Lower lobe of right lung (tissue), 2 donors: Measurements from ENCODE around the gene SULF2. TPM values are rescaled to one million over a fixed set of nuclear protein-coding genes. Genes with fewer than 3 reads are reported as not detected.

ENCODE experiments used
- ATAC-seq, 2 donors: fragments of 200-7000 bp; cut with Tn5 transposase; one replicate each; pipeline ENCODE4 v1.9.1; 2020 to 2022; ENCODE audit warnings: mild to moderate bottlenecking in 2 of 2, moderate library complexity in 2 of 2
- DNase-seq: peaks from one replicate; pipeline ENCODE4 v3.0.0-alpha.2; 2020
- H3K27ac ChIP-seq: fragments of 200-600 bp; one replicate; pipeline ENCODE4 v1.8.0; 2022
- H3K27me3 ChIP-seq: fragments of 200-600 bp; one replicate; pipeline ENCODE4 v1.8.0; 2022; ENCODE audit warnings: low read depth
- H3K36me3 ChIP-seq: fragments of 200-600 bp; one replicate; pipeline ENCODE4 v1.8.0; 2022; ENCODE audit warnings: mild to moderate bottlenecking
- H3K4me1 ChIP-seq: fragments of 200-600 bp; one replicate; pipeline ENCODE4 v1.8.0; 2022
- H3K4me3 ChIP-seq: fragments of 200-600 bp; one replicate; pipeline ENCODE4 v1.8.0; 2022; ENCODE audit warnings: mild to moderate bottlenecking
- H3K9me3 ChIP-seq: fragments of 200-600 bp; one replicate; pipeline ENCODE4 v1.8.0; 2022
- intact Hi-C: fragments of 100-400 bp; cut with DNase I; formaldehyde crosslinking; loops from one replicate; pipeline ENCODE4 v1.11.0; 2022
- total RNA-seq: library from RNA; stranded (reverse); fragmentation: NEBNext Ultra II Directional; extraction: Animal tissue kit (Norgen Biotek cat#: 25700); gene quantifications from one replicate; pipeline ENCODE4 v1.2.1, GENCODE V29; 2021
- TF ChIP-seq, protein P1 (sequence below): fragments of 200-600 bp; IDR thresholded peaks from one replicate; pipeline ENCODE4 v1.8.0; 2022; ENCODE audit warnings: antibody characterized with exemption, mild to moderate bottlenecking
- donor health status: DM: no; HTN: yes; CAD: no; lungs with severe emphysema.

Gene SULF2
- total RNA-seq, 1 donor from 2014 or later: 34.6 TPM

DNA sequence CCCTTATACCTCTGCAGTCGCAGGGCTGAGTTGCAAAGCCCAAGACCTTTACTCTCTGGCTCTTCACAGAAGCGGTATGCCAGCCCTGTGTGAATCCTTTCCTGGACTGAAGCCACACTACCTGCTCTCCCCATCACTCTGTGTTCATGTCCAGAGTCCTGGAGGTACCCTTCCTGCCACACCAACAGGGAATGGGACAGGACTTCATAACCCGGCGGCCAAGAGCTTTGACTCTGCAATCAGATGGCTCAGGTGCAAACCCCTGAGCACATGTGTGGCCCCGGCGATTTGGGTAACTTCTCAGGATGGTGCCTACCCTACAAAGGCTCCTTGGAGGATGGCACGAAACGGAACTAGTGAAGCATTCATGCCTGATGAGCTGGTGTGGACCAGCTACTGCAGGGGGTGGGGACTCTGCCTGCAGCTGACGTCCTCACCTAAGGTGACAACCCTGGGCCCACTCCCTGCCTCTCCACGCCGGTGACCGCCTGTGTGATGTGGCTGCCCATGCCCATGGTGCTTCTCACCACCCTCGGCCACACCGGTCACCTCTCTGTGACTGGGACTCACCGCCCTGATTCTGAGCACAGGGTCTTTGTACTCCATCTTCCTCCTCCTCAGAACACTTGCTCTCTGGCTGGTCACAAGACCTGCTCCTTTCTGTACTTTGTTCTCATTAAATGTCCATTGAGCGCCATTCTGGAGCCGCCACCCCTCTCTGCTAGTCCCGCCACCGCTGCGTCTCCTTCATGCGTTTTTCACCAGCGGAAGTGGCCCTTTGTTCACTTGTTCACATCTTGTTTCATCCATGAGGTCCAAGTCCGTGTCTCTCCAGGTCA, 116.7 kb downstream of the SULF2 start:
- no peak for ATAC-seq
- intact Hi-C loops: no loop called here
- Histone ChIP-seq H3K9me3 (no peaks in the 10 kb centered on the region), H3K27me3 (no peaks in the 10 kb centered on the region), H3K4me1 (peaks cover 9% of the 10 kb centered on the region), H3K27ac (no peak overlapping the region), H3K36me3 (peaks cover 9% of the 10 kb centered on the region), H3K4me3 (no peak overlapping the region)
- DNase-seq: no peak
- TF ChIP-seq, protein P1, sequence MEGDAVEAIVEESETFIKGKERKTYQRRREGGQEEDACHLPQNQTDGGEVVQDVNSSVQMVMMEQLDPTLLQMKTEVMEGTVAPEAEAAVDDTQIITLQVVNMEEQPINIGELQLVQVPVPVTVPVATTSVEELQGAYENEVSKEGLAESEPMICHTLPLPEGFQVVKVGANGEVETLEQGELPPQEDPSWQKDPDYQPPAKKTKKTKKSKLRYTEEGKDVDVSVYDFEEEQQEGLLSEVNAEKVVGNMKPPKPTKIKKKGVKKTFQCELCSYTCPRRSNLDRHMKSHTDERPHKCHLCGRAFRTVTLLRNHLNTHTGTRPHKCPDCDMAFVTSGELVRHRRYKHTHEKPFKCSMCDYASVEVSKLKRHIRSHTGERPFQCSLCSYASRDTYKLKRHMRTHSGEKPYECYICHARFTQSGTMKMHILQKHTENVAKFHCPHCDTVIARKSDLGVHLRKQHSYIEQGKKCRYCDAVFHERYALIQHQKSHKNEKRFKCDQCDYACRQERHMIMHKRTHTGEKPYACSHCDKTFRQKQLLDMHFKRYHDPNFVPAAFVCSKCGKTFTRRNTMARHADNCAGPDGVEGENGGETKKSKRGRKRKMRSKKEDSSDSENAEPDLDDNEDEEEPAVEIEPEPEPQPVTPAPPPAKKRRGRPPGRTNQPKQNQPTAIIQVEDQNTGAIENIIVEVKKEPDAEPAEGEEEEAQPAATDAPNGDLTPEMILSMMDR: no peak

DNA sequence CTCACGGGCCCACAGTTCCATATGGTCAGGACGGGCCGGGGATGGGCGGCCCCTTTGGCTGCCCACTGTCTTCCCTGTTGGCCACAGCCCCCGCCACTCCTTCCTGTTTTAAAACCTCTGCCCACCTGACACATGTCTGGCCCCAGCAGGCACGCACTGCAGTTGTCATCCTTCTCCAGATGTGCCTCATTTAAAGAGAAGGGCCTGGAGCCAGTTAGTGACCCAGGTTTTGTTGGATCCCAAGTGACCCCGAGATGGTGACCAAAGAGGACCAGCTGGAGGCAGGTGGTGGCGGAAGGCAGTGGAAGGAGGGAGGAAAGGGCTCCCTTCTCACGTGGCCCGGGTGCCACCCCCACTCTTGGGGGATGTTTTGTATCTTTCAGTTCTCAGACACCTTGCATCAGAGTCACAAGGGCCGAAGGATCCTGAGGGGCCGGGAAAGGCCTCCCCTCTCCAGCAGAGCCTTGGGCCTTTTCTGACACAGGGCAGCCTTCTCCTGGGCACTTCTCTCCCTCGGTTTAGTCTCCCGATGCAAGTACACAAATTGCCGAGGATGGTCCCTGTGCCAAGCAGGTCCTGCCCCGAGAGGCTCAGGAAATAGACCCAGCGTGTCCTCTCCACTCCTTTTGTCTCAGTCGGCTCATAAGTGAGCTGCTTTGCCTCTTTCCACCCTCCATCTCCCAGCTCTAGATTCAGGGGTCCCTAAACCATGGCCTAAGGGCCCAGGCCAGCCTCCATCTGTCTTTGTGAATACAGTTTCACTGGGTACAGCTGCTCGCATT, 117.6 kb downstream of the SULF2 start:
- peaks cover 14% of the 10 kb centered on the region for H3K36me3 ChIP-seq
- DNase-seq: no peak
- TF ChIP-seq, protein P1: no peak
- no peaks in the 10 kb centered on the region for H3K27me3 ChIP-seq
- no peak overlapping the region for H3K27ac ChIP-seq
- peaks cover 12% of the 10 kb centered on the region for H3K4me1 ChIP-seq
- H3K9me3 ChIP-seq: no peaks in the 10 kb centered on the region
- ATAC-seq: no peak
- intact Hi-C loops: no loop called here
- no peak overlapping the region for H3K4me3 ChIP-seq

DNA sequence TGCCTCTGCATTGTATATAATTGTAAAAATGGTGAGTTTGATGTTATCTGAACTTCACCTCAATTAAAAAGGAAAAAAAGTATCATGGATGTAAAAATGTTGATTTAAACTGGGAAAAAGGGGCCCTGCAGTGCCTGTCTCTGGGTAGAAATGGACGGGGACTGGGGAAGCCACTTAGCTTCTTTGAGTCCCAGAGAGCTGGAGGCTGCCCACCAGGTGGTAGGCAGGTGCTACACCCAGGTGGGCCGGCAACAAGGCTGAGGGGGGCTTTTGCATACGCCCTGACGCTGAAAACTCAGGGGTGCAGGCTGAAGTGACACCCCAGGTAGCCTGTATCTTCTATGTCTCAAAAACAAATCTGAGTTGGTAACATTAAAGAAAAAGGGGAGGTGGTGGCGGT, 118.2 kb downstream of the SULF2 start:
- H3K36me3 ChIP-seq: peaks cover 20% of the 10 kb centered on the region
- ATAC-seq (no peak), DNase-seq (no peak)
- peaks cover 12% of the 10 kb centered on the region for H3K4me1 ChIP-seq
- no peak overlapping the region for H3K27ac ChIP-seq
- H3K27me3 ChIP-seq: no peaks in the 10 kb centered on the region
- TF ChIP-seq, protein P1: no peak
- no peak overlapping the region for H3K4me3 ChIP-seq
- H3K9me3 ChIP-seq: no peaks in the 10 kb centered on the region
- intact Hi-C loops: no loop called here

DNA sequence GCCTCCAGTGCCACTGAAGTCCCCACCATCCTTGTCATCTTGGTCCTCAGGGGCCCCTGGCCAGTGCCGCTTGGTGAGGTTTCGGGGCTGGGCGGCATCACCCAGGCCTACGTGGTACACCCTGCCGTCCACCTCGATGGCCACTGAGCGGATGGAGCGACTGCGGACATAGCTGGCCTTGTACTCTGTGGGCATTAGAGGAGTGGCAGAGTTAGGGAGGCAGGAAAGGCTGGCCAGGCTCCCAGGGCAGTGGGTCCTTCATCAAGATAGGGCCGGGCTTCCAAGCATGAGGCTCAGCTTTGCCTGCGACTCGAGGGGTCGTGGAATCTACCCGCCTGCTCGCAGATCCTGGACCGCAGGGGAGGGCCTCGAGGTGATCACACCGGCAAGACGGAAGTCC, 119.0 kb downstream of the SULF2 start:
- H3K36me3 ChIP-seq: peaks cover 28% of the 10 kb centered on the region
- peaks cover 12% of the 10 kb centered on the region for H3K4me1 ChIP-seq
- TF ChIP-seq, protein P1: no peak
- H3K4me3 ChIP-seq: no peak overlapping the region
- intact Hi-C loops: no loop called here
- no peak for ATAC-seq
- no peaks in the 10 kb centered on the region for H3K27me3 ChIP-seq
- no peak for DNase-seq
- H3K27ac ChIP-seq: no peak overlapping the region
- H3K9me3 ChIP-seq: no peaks in the 10 kb centered on the region

DNA sequence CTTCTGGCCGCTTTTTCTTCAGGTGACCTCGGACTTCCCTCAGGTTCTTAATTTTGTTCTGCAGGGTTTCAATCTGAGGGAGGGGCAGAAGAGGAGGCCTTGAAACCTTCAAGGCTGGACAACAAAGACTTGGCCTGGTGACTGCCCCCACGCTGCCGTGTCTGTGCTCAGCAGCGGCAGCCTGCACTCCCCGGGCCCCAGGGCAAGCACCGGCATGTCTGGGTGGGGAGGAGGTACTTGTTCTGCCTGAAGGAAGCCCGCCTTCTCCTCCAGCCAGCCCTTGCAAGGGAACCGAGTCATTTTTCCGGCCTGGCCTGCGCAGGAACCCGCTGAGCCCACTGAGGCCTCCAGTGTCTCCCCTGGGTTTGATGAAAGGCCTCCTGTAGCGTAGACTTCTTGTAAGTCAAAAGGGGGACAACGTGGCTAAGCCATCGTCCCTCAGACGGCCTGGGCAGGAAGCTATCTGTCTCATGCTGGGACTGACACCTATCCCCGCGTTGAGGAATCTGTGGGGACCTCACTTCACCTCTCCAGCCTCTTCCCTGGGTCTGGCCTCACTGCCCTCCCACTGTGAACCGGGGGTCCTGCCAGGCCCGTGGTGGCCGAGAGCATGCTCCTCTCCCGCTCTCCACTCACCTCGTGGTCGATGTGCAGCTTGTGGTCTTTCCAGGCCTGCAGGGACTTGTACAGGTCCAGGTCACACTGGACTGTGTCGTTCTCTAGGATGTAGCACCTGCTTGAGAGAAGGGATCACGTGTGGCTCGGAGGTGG, 119.9 kb downstream of the SULF2 start:
- Histone ChIP-seq H3K36me3 (peaks cover 33% of the 10 kb centered on the region), H3K4me3 (no peak overlapping the region), H3K27ac (no peak overlapping the region), H3K4me1 (peaks cover 12% of the 10 kb centered on the region), H3K9me3 (no peaks in the 10 kb centered on the region), H3K27me3 (no peaks in the 10 kb centered on the region)
- intact Hi-C loops: no loop called here
- ATAC-seq (no peak), DNase-seq (no peak)
- TF ChIP-seq, protein P1: no peak
